ENCODE data around the gene SRP9.
"Not testable (repeated sequence)": the region's sequence is repeated elsewhere in the genome, so short reads cannot be mapped to it uniquely, and the experiment has no call there.

The SRP9 gene

DNA sequence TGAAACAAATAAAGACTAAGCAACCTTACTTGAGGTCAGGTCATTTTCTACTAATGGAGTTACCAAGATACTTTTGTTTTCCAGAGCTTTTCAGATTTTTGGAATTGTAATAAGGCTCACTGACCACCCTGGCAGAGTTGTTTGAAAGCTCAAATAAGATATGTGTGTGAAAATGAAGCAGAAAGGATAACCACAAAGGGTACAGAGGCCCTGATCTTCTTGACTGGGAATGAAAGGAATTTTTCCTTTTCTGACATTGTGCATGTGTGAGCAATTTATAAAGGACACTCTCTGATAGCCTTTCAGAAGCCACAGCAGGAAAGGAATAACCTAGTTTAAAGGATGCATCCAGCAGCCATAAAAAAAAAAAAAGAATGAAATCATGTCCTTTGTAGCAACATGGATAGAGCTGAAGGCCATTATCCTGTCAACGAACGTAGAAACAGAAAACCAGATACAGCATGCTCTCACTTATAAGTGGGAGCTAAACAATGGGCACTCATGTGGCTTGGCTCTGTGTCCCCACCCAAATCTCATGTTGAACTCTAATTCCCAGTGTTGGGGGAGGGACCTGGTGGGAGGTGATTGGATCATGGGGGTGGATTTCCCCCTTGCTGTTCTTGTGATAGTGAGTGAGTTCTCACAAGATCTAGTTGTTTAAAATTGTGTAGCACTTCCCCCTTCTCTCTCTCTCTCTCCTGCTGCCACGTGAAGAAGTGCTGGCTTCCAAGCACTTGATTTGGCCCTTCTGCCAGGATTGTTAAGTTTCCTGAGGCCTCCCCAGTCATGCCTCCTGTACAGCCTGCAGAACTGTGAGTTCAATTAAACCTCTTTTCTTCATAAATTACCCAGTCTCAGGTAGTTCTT lies 3.1 kb upstream of the SRP9 start:
- H3K9me3 ChIP-seq (ENCODE audit: control insufficient read depth in 2 of 2, low read length in 2 of 2), result no peaks in the 10 kb centered on the region
- no peak overlapping the region for H3K9ac ChIP-seq (ENCODE audit: low read depth in 1 of 2, low read length in 2 of 2)
- H3K27ac ChIP-seq (ENCODE audit: low read depth in 2 of 2, low read length in 2 of 2), result no peak overlapping the region
- H3K27me3 ChIP-seq (ENCODE audit: control insufficient read depth in 2 of 2, insufficient read depth in 2 of 2, low read length in 2 of 2), result no peaks in the 10 kb centered on the region
- peaks cover 23 to 32% of the 10 kb centered on the region in 2 donors for H3K4me1 ChIP-seq (ENCODE audit: control insufficient read depth in 2 of 2, insufficient read depth in 2 of 2, low read length in 2 of 2)
- no peaks in the 10 kb centered on the region for H3K36me3 ChIP-seq (ENCODE audit: control insufficient read depth in 2 of 2, insufficient read depth in 2 of 2, low read length in 2 of 2)
- no peak overlapping the region for H3K4me3 ChIP-seq (ENCODE audit: low read length in 2 of 2)

DNA sequence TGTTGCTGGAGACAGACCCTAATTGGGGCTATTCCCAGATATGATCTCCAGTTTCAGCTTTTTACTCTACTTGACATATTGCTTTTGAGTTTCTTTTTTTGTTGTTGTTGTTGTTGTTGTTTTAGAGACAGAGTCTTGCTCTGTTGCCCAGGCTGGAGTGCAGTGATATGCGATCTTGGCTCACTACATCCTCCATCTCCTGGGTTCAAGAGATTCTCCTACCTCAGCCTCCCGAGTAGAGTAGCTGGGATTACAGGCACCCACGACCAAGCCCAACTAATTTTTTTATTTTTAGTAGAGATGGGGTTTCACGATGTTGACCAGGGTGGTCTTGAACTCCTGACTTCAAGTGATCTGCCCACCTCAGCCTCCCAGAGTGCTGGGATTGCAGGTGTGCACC lies 1.3 kb upstream of the SRP9 start:
- no peaks in the 10 kb centered on the region for H3K27me3 ChIP-seq (ENCODE audit: control insufficient read depth in 2 of 2, insufficient read depth in 2 of 2, low read length in 2 of 2)
- peaks cover 0 to 9% of the 10 kb centered on the region in 2 donors for H3K36me3 ChIP-seq (ENCODE audit: control insufficient read depth in 2 of 2, insufficient read depth in 2 of 2, low read length in 2 of 2)
- no peaks in the 10 kb centered on the region for H3K9me3 ChIP-seq (ENCODE audit: control insufficient read depth in 2 of 2, low read length in 2 of 2)
- no peak overlapping the region for H3K27ac ChIP-seq (ENCODE audit: low read depth in 2 of 2, low read length in 2 of 2)
- H3K4me1 ChIP-seq (ENCODE audit: control insufficient read depth in 2 of 2, insufficient read depth in 2 of 2, low read length in 2 of 2), result peaks cover 28 to 32% of the 10 kb centered on the region in 2 donors
- no peak overlapping the region for H3K9ac ChIP-seq (ENCODE audit: low read depth in 1 of 2, low read length in 2 of 2)
- H3K4me3 ChIP-seq (ENCODE audit: low read length in 2 of 2), result no peak overlapping the region

DNA sequence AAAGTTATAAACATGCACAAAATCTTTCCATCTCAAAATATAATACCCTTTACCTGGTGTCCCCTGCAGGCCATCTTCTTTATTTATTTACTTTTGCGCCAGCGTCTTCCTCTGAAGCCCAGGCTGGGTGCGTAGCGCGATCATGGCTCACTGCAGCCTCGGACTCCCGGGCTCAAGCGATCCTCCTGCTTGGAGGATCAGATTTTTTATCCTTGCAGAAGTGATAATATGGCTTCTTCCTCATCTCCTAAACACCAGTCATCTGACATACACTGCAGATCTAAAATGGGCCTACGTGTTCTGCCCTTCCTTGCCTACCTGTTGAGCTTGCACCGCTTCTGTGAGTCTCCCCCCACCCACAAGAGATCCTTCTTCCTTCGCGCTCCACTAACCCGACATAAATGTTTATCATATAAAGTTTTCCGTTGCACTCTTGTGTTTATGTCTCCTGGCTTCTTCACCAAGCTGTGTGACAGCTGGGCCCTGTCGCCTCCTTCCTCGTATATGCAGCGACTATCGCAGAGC lies 506 bp upstream of the SRP9 start:
- H3K4me1 ChIP-seq (ENCODE audit: control insufficient read depth in 2 of 2, insufficient read depth in 2 of 2, low read length in 2 of 2), result peaks cover 24 to 30% of the 10 kb centered on the region in 2 donors
- peaks cover 0 to 9% of the 10 kb centered on the region in 2 donors for H3K36me3 ChIP-seq (ENCODE audit: control insufficient read depth in 2 of 2, insufficient read depth in 2 of 2, low read length in 2 of 2)
- peak overlapping the region; percentile 66 to 99 for H3K9ac ChIP-seq (ENCODE audit: low read depth in 1 of 2, low read length in 2 of 2)
- H3K27me3 ChIP-seq (ENCODE audit: control insufficient read depth in 2 of 2, insufficient read depth in 2 of 2, low read length in 2 of 2), result no peaks in the 10 kb centered on the region
- peak overlapping the region; percentile 99 for H3K4me3 ChIP-seq (ENCODE audit: low read length in 2 of 2)
- H3K27ac ChIP-seq (ENCODE audit: low read depth in 2 of 2, low read length in 2 of 2), result peak overlapping the region; percentile 98
- no peaks in the 10 kb centered on the region for H3K9me3 ChIP-seq (ENCODE audit: control insufficient read depth in 2 of 2, low read length in 2 of 2)

DNA sequence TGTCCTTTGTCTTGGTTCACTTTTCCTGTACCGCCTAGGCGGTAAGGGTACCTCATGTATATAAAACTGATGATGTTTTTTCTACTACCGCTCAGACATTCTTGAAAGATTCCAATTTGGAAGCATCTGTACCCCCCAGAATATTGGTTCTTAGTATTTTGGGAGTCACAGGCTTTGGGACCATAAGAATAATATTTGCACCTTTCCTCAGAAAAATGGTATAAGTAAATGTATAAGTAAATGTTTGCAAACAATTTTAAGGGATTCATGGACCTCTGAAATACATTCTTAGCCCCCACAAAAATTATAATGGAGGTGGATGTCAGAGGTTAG lies 677 bp downstream of the SRP9 start:
- H3K27me3 ChIP-seq (ENCODE audit: control insufficient read depth in 2 of 2, insufficient read depth in 2 of 2, low read length in 2 of 2), result no peaks in the 10 kb centered on the region
- H3K36me3 ChIP-seq (ENCODE audit: control insufficient read depth in 2 of 2, insufficient read depth in 2 of 2, low read length in 2 of 2), result peaks cover under 1 to 10% of the 10 kb centered on the region in 2 donors
- H3K27ac ChIP-seq (ENCODE audit: low read depth in 2 of 2, low read length in 2 of 2), result peak overlapping the region; percentile 98
- H3K4me3 ChIP-seq (ENCODE audit: low read length in 2 of 2), result peak overlapping the region; percentile 99
- peak overlapping the region; percentile 99 for H3K9ac ChIP-seq (ENCODE audit: low read depth in 1 of 2, low read length in 2 of 2)
- H3K4me1 ChIP-seq (ENCODE audit: control insufficient read depth in 2 of 2, insufficient read depth in 2 of 2, low read length in 2 of 2), result peaks cover 15 to 23% of the 10 kb centered on the region in 2 donors
- no peaks in the 10 kb centered on the region for H3K9me3 ChIP-seq (ENCODE audit: control insufficient read depth in 2 of 2, low read length in 2 of 2)

DNA sequence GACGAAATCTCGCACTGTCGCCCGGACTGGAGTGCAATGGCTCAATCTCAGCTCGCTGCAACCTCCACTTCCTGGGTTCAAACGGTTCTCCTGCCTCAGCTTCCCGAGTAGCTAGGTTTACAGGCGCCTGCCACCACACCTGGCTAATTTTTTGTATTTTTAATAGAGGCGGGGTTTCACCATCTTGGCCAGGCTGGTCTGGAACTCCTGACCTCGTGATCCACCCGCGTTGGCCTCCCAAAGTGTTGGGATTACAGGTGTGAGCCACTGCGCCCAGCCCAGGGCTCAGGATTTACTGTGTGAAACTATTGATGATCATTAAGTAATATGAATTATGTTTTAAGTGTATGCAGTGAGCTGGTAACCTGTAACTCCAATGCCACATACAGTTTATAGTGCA lies 1.5 kb downstream of the SRP9 start:
- H3K27ac ChIP-seq (ENCODE audit: low read depth in 2 of 2, low read length in 2 of 2); H3K9ac ChIP-seq (ENCODE audit: low read depth in 1 of 2, low read length in 2 of 2); H3K27me3 ChIP-seq (ENCODE audit: control insufficient read depth in 2 of 2, insufficient read depth in 2 of 2, low read length in 2 of 2): not testable (repeated sequence)

DNA sequence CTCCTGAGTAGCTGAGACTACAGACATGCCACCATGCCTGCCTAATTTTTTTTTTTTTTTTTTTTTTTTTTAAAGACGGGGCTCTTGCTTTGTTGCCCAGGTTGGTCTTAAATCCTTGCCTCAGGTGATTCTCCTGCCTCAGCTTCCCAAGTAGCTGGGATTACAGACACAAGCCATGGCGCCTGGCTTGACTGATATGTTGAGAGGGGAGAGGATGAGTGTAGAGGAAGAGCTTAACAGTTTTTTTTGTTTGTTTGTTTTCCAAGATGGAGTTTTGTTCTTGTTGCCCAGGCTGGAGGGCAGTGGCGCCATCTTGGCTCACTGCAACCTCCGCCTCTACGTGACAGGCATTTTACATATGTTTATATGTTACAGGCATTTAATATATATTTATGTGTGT lies 2.5 kb downstream of the SRP9 start:
- Histone ChIP-seq H3K27ac (ENCODE audit: low read depth in 2 of 2, low read length in 2 of 2) (no peak overlapping the region), H3K9me3 (ENCODE audit: control insufficient read depth in 2 of 2, low read length in 2 of 2) (no peaks in the 10 kb centered on the region), H3K4me3 (ENCODE audit: low read length in 2 of 2) (no peak overlapping the region), H3K27me3 (ENCODE audit: control insufficient read depth in 2 of 2, insufficient read depth in 2 of 2, low read length in 2 of 2) (no peaks in the 10 kb centered on the region), H3K4me1 (ENCODE audit: control insufficient read depth in 2 of 2, insufficient read depth in 2 of 2, low read length in 2 of 2) (peaks cover 18 to 23% of the 10 kb centered on the region in 2 donors), H3K36me3 (ENCODE audit: control insufficient read depth in 2 of 2, insufficient read depth in 2 of 2, low read length in 2 of 2) (peaks cover 6 to 20% of the 10 kb centered on the region in 2 donors), H3K9ac (ENCODE audit: low read depth in 1 of 2, low read length in 2 of 2) (no peak overlapping the region)

More for the DNA sequence above, 1.5 kb downstream of the SRP9 start:
- Histone ChIP-seq H3K4me1 (ENCODE audit: control insufficient read depth in 2 of 2, insufficient read depth in 2 of 2, low read length in 2 of 2) (peaks cover 18 to 23% of the 10 kb centered on the region in 2 donors), H3K36me3 (ENCODE audit: control insufficient read depth in 2 of 2, insufficient read depth in 2 of 2, low read length in 2 of 2) (peaks cover 6 to 16% of the 10 kb centered on the region in 2 donors), H3K4me3 (ENCODE audit: low read length in 2 of 2) (peak overlapping the region; percentile 99)
- H3K9me3 ChIP-seq (ENCODE audit: control insufficient read depth in 2 of 2, low read length in 2 of 2), result not testable (repeated sequence)

DNA sequence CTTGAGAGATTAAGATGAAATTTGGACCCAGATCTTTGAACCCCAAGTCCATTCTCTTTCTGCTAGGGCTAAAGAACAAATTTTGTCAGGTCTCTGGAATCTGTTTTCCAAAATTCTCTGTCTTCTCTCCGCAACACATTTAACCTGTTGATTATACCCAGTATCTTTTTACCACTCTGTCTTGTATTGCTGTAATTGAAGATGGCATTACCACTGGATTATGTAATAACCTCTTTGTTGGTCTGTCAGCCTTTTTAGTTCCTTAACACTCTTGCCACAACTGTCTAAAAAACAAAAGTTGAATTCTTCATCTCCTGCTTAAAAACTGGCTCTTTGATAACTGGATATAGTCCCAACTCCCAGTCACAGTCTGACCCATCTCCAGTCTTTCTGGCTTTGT lies 3.0 kb downstream of the SRP9 start:
- H3K27ac ChIP-seq (ENCODE audit: low read depth in 2 of 2, low read length in 2 of 2), result no peak overlapping the region
- H3K36me3 ChIP-seq (ENCODE audit: control insufficient read depth in 2 of 2, insufficient read depth in 2 of 2, low read length in 2 of 2), result peaks cover 6 to 21% of the 10 kb centered on the region in 2 donors
- H3K4me1 ChIP-seq (ENCODE audit: control insufficient read depth in 2 of 2, insufficient read depth in 2 of 2, low read length in 2 of 2), result peaks cover 18 to 23% of the 10 kb centered on the region in 2 donors
- no peaks in the 10 kb centered on the region for H3K27me3 ChIP-seq (ENCODE audit: control insufficient read depth in 2 of 2, insufficient read depth in 2 of 2, low read length in 2 of 2)
- no peak overlapping the region for H3K9ac ChIP-seq (ENCODE audit: low read depth in 1 of 2, low read length in 2 of 2)
- no peak overlapping the region for H3K4me3 ChIP-seq (ENCODE audit: low read length in 2 of 2)
- H3K9me3 ChIP-seq (ENCODE audit: control insufficient read depth in 2 of 2, low read length in 2 of 2), result no peaks in the 10 kb centered on the region

DNA sequence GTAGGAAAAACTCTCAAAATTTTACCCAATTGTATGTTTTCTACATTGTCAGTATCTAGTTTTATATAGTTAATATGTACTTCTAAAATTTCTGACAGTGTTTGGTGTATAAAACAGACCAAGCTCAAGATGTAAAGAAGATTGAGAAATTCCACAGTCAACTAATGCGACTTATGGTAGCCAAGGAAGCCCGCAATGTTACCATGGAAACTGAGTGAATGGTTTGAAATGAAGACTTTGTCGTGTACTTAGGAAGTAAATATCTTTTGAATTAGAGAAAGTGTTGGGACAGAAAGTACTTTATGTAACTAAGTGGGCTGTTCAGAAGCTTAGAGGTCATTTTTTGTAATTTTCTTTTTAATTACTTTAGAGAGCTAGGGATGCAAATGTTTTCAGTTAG lies 11.5 kb downstream of the SRP9 start:
- not testable (repeated sequence) for H3K4me1 ChIP-seq (ENCODE audit: control insufficient read depth in 2 of 2, insufficient read depth in 2 of 2, low read length in 2 of 2); H3K9ac ChIP-seq (ENCODE audit: low read depth in 1 of 2, low read length in 2 of 2); H3K9me3 ChIP-seq (ENCODE audit: control insufficient read depth in 2 of 2, low read length in 2 of 2); H3K27ac ChIP-seq (ENCODE audit: low read depth in 2 of 2, low read length in 2 of 2); H3K4me3 ChIP-seq (ENCODE audit: low read length in 2 of 2); H3K27me3 ChIP-seq (ENCODE audit: control insufficient read depth in 2 of 2, insufficient read depth in 2 of 2, low read length in 2 of 2)
- peaks cover 43 to 56% of the 10 kb centered on the region in 2 donors for H3K36me3 ChIP-seq (ENCODE audit: control insufficient read depth in 2 of 2, insufficient read depth in 2 of 2, low read length in 2 of 2)

DNA sequence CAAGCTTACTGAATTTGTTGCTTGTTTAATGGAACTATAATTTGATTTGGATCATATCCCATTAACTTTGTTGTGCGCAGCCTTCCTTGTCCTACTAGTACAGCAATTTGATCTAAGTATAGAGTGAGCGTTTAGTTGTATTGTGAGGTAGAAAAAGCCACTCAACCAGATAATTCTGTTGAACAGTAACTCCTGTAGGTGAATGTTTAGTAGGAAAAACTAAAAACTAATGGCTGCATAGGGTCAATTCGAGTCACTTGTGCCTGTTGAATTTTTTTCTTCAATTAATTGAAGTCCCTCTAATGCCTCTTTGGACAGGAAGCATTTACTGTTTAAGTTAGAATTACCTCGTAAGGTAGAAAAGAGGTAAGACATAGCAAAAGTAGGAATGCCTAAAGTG lies 17.3 kb downstream of the SRP9 start:
- Histone ChIP-seq H3K9ac (ENCODE audit: low read depth in 1 of 2, low read length in 2 of 2) (no peak overlapping the region), H3K27ac (ENCODE audit: low read depth in 2 of 2, low read length in 2 of 2) (no peak overlapping the region), H3K4me1 (ENCODE audit: control insufficient read depth in 2 of 2, insufficient read depth in 2 of 2, low read length in 2 of 2) (no peaks in the 10 kb centered on the region), H3K4me3 (ENCODE audit: low read length in 2 of 2) (no peak overlapping the region), H3K27me3 (ENCODE audit: control insufficient read depth in 2 of 2, insufficient read depth in 2 of 2, low read length in 2 of 2) (no peaks in the 10 kb centered on the region), H3K9me3 (ENCODE audit: control insufficient read depth in 2 of 2, low read length in 2 of 2) (no peaks in the 10 kb centered on the region), H3K36me3 (ENCODE audit: control insufficient read depth in 2 of 2, insufficient read depth in 2 of 2, low read length in 2 of 2) (peaks cover 12 to 22% of the 10 kb centered on the region in 2 donors)

DNA sequence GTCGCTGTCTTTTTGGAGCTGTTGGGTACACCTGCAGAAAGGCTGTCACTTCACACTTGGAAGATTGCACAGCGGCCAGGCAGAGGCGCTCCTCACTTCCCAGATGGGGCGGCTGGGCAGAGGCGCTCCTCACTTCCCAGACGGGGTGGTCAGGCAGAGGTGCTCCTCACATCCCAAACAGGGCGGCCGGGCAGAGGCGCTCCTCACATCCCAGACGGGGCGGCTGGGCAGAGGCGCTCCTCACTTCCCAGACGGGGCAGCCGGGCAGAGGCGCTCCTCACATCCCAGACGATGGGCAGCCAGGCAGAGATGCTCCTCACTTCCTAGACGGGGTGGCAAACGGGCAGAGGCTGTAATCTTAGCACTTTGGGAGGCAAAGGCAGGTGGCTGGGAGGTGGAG lies 18.5 kb downstream of the SRP9 start:
- H3K4me3 ChIP-seq (ENCODE audit: low read length in 2 of 2); H3K9ac ChIP-seq (ENCODE audit: low read depth in 1 of 2, low read length in 2 of 2); H3K27ac ChIP-seq (ENCODE audit: low read depth in 2 of 2, low read length in 2 of 2); H3K4me1 ChIP-seq (ENCODE audit: control insufficient read depth in 2 of 2, insufficient read depth in 2 of 2, low read length in 2 of 2); H3K27me3 ChIP-seq (ENCODE audit: control insufficient read depth in 2 of 2, insufficient read depth in 2 of 2, low read length in 2 of 2); H3K9me3 ChIP-seq (ENCODE audit: control insufficient read depth in 2 of 2, low read length in 2 of 2): not testable (repeated sequence)
- peaks cover 4 to 12% of the 10 kb centered on the region in 2 donors for H3K36me3 ChIP-seq (ENCODE audit: control insufficient read depth in 2 of 2, insufficient read depth in 2 of 2, low read length in 2 of 2)

All from mucosa of rectum (tissue), 2 donors.